Left lung (tissue), 10 donors: ENCODE measurements around the gene NUDCD3. TPM values are rescaled to one million over a fixed set of nuclear protein-coding genes. Genes with fewer than 3 reads are reported as not detected.
A peak's percentile ranks its signal among the peaks of the same experiment; 100 is the strongest.

Source experiments
- ATAC-seq: fragments of 200-7000 bp; cut with Tn5 transposase; one replicate; pipeline ENCODE4 v1.9.1; 2020; ENCODE audit warnings: moderate library complexity
- DNase-seq, 4 donors: peaks; one replicate each; pipeline ENCODE4 v3.0.0-alpha.2; 2013 to 2020
- H3K27ac ChIP-seq, 2 donors: fragments of 200-600 bp; sonication (generic) in 1 of 2; one replicate each; pipeline versions ENCODE4 v1.5.0 to v1.8.0; 2020 to 2021
- H3K27me3 ChIP-seq, 2 donors: fragments of 200-600 bp; sonication (generic) in 1 of 2; one replicate each; pipeline versions ENCODE4 v1.5.0 to v1.8.0; 2020 to 2021
- H3K36me3 ChIP-seq, 2 donors: fragments of 200-600 bp; sonication (generic) in 1 of 2; one replicate each; pipeline versions ENCODE4 v1.5.0 to v1.8.0; 2020 to 2021
- H3K4me1 ChIP-seq, 2 donors: fragments of 200-600 bp; one replicate each; pipeline ENCODE4 v1.8.0; 2021
- H3K4me3 ChIP-seq, 2 donors: fragments of 200-600 bp; sonication (generic) in 1 of 2; one replicate each; pipeline versions ENCODE4 v1.5.0 to v1.8.0; 2020 to 2021; ENCODE audit warnings: mild to moderate bottlenecking in 1 of 2
- H3K9me3 ChIP-seq, 2 donors: fragments of 200-600 bp; sonication (generic) in 1 of 2; one replicate each; pipeline versions ENCODE4 v1.5.0 to v1.8.0; 2020 to 2021
- CTCF ChIP-seq, 2 donors: fragments of 200-600 bp; sonication (generic) in 1 of 2; IDR thresholded peaks; one replicate each; pipeline versions ENCODE4 v1.5.0 to v1.8.0; 2021; ENCODE audit warnings: antibody characterized with exemption in 2 of 2
- intact Hi-C, 2 donors: fragments of 100-400 bp; cut with DNase I; formaldehyde crosslinking; loops; one replicate each; pipeline versions ENCODE4 v1.11.2 to v1.14.2; 2022
- polyA plus RNA-seq, 6 donors: library from polyadenylated mRNA; unstranded; fragments of 120-200 nt; gene quantifications; one replicate each; pipeline ENCODE4 v1.2.1, GENCODE V29; 2013; ENCODE audit not compliant: insufficient read length in 6 of 6
- total RNA-seq, 2 donors: library from RNA; stranded (reverse); fragmentation: NEBNext Ultra II Directional; extraction: Animal tissue kit (Norgen Biotek cat#: 25700); gene quantifications; one replicate each; pipeline ENCODE4 v1.2.1, GENCODE V29; 2021
- donor health status: DM: no; HTN: yes; CAD: no.
- donor health status: DM: no; HTN: no; CAD: no.

The NUDCD3 gene
- total and polyA plus RNA-seq, 8 donors = 88.6 to 101 (median 90.7) TPM

- Histone ChIP-seq H3K4me3 (no peak overlapping the region), H3K36me3 (no peaks in the 10 kb centered on the region), H3K4me1 (no peaks in the 10 kb centered on the region), H3K27me3 (no peaks in the 10 kb centered on the region), H3K9me3 (peaks cover 0 to 7% of the 10 kb centered on the region in 2 donors), H3K27ac (no peak overlapping the region)
- ATAC-seq (no peak), DNase-seq (peak in 1 of 4 donors; percentile 43)
- TF ChIP-seq CTCF (IDR thresholded peaks at IDR 0.05) = no peak
- intact Hi-C loops = no loop called here
These were observed 156.3 kb downstream of the NUDCD3 start for GRCh38 chr7:44333911-44334733.

GRCh38 chr7:44331682-44332081 lies 158.8 kb downstream of the NUDCD3 start:
- no peak for TF ChIP-seq CTCF (IDR thresholded peaks at IDR 0.05)

GRCh38 chr7:44330331-44330730 lies 160.1 kb downstream of the NUDCD3 start:
- intact Hi-C loops = no loop called here
- no peaks in the 10 kb centered on the region for H3K36me3 ChIP-seq
- TF ChIP-seq CTCF (IDR thresholded peaks at IDR 0.05) = no peak
- DNase-seq (peak in 1 of 4 donors; percentile 30), ATAC-seq (no peak)
- H3K4me3 ChIP-seq = no peak overlapping the region
- H3K4me1 ChIP-seq = no peaks in the 10 kb centered on the region
- H3K9me3 ChIP-seq = no peaks in the 10 kb centered on the region
- H3K27ac ChIP-seq = no peak overlapping the region
- peaks cover 17 to 23% of the 10 kb centered on the region in 2 donors for H3K27me3 ChIP-seq

More at GRCh38 chr7:44331682-44332081, 158.8 kb downstream of the NUDCD3 start:
- Histone ChIP-seq H3K9me3 (peaks cover 0 to 4% of the 10 kb centered on the region in 2 donors), H3K4me1 (no peaks in the 10 kb centered on the region), H3K27me3 (peaks cover 7 to 12% of the 10 kb centered on the region in 2 donors), H3K36me3 (no peaks in the 10 kb centered on the region), H3K4me3 (no peak overlapping the region), H3K27ac (no peak overlapping the region)
- no peak for DNase-seq
- intact Hi-C loops = no loop called here
- no peak for ATAC-seq

- H3K9me3 ChIP-seq = no peaks in the 10 kb centered on the region
- no peak overlapping the region for H3K27ac ChIP-seq
- peak in 1 of 4 donors; percentile 24 for DNase-seq
- TF ChIP-seq CTCF (IDR thresholded peaks at IDR 0.05) = no peak
- H3K4me1 ChIP-seq = no peaks in the 10 kb centered on the region
- H3K4me3 ChIP-seq = no peak overlapping the region
- H3K36me3 ChIP-seq = no peaks in the 10 kb centered on the region
- ATAC-seq = no peak
- intact Hi-C loops = no loop called here
- H3K27me3 ChIP-seq = peaks cover 17 to 28% of the 10 kb centered on the region in 2 donors
These were observed 160.6 kb downstream of the NUDCD3 start for GRCh38 chr7:44329888-44330287.

Other genes starting within 250 kb of the NUDCD3 start
- gene CAMK2B, start 165.1 kb downstream of the NUDCD3 start, total RNA-seq = under 1 TPM; 0.17 to 0.18 TPM
- gene CAMK2B, start 165.1 kb downstream of the NUDCD3 start, polyA plus RNA-seq = 1 to 10 TPM in 1 of 6 donors, under 1 TPM in 5; 0.49 to 1.1 (median 0.61) TPM
- under 1 TPM in 1 of 2 donors, not detected in 1; 0.06 TPM for gene NPC1L1, start 50.7 kb upstream of the NUDCD3 start, total RNA-seq
- under 1 TPM; 0.28 to 0.50 (median 0.33) TPM for gene NPC1L1, start 50.7 kb upstream of the NUDCD3 start, polyA plus RNA-seq
- gene DDX56, start 83.2 kb upstream of the NUDCD3 start, total RNA-seq = 10 to 100 TPM; 43.1 to 58.0 TPM
- gene DDX56, start 83.2 kb upstream of the NUDCD3 start, polyA plus RNA-seq = 10 to 100 TPM; 66.2 to 86.1 (median 75.6) TPM
- gene TMED4, start 91.6 kb upstream of the NUDCD3 start, total RNA-seq = 10 to 100 TPM; 69.6 to 84.7 TPM
- gene TMED4, start 91.6 kb upstream of the NUDCD3 start, polyA plus RNA-seq = 100 to 1,000 TPM in 2 of 6 donors, 10 to 100 TPM in 4; 88.7 to 102 (median 95.5) TPM
- 100 to 1,000 TPM; 159 to 184 TPM for gene OGDH, start 116.0 kb upstream of the NUDCD3 start, total RNA-seq
- 10 to 100 TPM; 46.6 to 58.5 (median 55.4) TPM for gene OGDH, start 116.0 kb upstream of the NUDCD3 start, polyA plus RNA-seq